GM15510 (cell line): ENCODE results near the gene FRMPD4.

Source experiments
- POLR2A ChIP-seq: IDR thresholded peaks from 3 replicates; pipeline ENCODE4 v1.6.1; 2011; ENCODE audit warnings: borderline replicate concordance; ENCODE audit not compliant: insufficient read length; ENCODE audit errors: extremely low read depth

The FRMPD4 gene

DNA sequence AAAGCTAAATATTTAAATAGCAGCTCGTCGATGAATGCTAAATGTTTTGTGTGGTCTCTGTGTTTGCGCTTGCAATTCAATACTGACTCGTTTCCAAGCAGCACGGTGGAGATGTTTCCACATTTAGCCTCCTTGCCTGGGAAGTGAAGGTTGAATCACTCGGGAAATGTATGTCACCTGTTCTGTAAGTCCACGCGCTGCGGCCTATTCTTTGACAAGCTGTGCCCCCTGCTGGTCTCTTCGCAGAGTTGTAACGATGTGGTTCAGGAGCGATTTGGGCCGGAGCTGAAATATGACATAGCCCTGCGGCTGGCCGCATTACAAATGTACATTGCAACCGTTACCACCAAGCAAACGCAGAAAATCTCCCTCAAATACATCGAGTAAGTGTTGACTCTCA, 563.4 kb downstream of the FRMPD4 start:
- no peak for TF ChIP-seq POLR2A

GRCh38 chrX:12702509-12703091, 564.3 kb downstream of the FRMPD4 start:
- no peak for TF ChIP-seq POLR2A

GRCh38 chrX:12704706-12705105, 566.4 kb downstream of the FRMPD4 start:
- TF ChIP-seq POLR2A, result no peak

DNA sequence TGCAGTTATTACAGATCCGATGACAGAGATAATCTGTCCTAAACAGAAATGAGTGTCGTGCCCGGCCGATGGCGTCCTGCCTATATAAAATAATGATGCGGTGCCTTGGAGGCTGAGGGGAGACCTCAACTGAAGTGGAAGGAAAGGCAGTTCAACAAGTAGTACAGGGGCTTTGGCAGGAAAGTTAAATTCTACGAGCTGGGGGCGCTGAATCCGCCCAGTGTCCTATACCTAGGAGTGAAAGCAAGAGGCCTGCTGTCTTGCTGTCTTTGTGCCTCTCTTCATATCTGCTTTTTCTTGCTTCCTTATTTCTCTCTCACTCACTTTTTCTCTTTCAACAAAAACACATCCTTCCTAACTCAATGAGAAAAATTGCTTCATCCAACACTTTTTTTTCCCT, 570.8 kb downstream of the FRMPD4 start:
- TF ChIP-seq POLR2A, result no peak

DNA sequence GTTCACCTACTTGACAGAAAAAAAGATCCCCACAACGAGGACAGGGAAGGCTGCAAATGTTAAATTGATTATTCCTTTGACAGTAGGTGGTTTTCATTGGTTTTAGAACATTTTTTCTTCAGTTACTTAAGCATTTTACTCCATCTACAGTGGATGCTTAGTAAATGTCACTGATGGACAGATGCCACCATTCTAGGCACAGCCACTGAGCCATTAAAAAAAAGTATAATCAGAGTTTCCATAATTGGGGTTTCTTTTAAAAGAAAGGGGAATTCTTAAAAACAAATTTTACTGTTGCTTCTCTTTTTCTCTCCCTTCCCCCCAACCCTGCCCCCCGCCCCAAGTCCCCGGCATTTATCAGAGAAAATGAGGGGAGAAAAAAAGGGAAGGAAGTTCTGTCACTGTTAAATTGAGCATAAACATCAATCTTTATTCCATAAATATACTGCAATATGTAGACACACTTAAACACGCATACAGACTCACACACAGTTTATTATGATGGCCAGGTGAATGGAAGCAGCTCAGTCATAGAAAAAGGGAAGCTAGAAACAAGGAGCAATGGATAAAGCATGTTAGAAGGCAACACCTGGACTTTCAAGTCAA, 573.3 kb downstream of the FRMPD4 start:
- no peak for TF ChIP-seq POLR2A

DNA sequence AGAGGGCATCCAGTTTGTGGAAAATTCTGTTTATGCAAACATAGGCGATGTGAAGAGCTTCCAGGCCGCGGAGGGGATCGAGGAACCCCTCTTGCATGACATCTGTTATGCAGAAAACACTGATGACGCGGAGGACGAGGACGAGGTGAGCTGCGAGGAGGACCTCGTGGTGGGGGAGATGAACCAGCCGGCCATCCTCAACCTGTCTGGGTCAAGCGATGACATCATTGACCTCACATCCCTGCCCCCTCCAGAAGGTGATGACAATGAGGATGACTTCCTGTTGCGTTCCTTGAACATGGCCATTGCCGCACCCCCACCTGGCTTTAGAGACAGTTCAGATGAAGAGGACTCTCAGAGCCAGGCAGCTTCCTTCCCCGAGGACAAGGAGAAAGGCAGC, 578.3 kb downstream of the FRMPD4 start:
- TF ChIP-seq POLR2A, result no peak

DNA sequence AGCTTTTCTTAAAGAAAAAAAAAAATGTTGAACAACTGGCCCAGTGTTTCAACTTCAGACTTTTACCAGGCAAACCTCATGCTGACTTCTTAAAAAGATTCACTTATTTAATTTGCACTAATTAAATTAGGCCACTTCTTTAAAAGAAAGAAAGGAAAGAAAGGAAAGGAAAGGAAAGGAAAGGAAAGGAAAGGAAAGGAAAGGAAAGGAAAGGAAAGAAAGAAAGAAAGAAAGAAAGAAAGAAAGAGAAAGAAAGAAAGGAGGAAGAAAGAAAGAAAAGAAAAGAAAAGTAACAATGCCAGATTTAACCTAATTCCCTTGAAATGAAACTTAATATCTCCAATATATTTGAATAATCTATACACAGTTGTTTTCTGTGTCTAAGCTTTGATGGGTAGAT, 581.6 kb downstream of the FRMPD4 start:
- TF ChIP-seq POLR2A, result no peak

DNA sequence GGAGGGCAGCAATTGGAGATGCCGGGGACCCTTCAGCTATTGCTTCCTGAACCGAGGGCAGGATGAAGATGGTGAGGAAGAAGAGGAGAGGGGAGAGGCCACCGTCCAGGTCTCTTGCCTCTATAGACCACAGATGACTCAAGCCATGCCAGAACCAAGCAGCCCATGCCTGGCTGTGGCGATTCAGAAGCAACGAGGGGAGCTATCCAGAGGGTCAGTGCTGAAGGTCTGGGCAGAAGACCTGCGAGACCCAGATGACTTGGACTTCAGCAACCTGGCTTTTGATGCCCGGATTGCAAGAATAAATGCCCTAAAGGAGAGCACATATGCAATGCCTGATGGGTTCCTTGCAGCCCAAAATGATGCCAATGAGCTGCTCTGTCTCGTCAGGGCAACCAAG, 582.8 kb downstream of the FRMPD4 start:
- TF ChIP-seq POLR2A, result no peak

DNA sequence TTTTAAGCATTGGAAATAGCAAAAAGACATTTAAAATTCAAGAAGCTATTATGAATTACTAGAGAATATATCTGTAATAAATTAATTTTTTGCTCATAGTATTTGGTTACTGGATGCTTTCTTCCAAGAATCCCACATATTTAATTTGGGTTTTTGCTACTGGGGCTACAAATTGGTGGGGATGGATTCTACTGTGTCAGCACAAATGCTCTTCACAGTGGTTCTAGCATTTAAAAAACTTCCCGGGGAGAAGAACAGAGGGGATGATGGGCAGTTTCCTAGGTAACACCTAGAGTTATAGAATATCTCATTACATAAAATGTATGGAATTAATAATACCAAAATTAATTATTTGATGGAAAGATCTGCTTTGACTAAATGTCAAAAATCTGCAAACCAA, 584.0 kb downstream of the FRMPD4 start:
- no peak for TF ChIP-seq POLR2A

DNA sequence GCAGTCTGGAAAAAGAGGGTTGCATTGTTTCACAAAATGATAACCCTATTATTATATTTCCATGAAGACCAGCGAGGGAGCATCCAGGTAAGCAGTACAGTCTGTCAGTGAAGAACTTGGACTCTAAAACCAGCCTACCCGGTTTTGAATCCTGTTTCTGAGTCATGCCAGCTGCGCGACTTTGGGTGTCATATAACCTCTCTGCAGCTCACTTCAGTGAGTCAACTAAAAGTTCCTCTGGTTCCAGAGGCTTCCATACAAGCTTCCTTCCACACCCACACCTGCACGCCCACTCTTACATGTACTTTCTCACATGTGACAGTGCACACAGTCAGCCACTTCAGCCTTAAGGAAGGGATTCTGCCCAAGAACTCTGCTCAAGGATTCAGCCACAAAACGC, 603.1 kb downstream of the FRMPD4 start:
- TF ChIP-seq POLR2A, result no peak

- TF ChIP-seq POLR2A, result no peak
Measured at GRCh38 chrX:12747433-12747832, 609.2 kb downstream of the FRMPD4 start.

DNA sequence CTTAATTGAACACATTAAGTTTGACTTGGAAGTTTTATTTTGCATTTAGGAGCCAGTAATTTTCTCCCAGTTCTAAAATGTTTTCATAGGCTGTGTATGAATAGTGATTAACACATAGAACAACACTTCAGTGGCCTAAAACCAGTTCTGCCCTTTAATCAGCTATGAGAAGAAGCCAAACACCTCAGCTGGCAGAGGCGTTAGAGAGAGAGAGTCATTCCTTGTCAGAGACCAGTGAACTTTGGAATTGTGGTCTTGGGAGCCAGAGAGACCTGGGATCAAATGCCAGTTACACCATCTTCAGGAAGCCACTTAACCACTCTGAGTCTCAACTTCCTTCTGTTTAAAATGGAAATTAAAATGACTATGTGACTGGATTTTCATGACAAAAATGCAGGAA, 613.6 kb downstream of the FRMPD4 start:
- TF ChIP-seq POLR2A, result no peak

- no peak for TF ChIP-seq POLR2A
Measured at GRCh38 chrX:12753366-12753765, 615.1 kb downstream of the FRMPD4 start.

DNA sequence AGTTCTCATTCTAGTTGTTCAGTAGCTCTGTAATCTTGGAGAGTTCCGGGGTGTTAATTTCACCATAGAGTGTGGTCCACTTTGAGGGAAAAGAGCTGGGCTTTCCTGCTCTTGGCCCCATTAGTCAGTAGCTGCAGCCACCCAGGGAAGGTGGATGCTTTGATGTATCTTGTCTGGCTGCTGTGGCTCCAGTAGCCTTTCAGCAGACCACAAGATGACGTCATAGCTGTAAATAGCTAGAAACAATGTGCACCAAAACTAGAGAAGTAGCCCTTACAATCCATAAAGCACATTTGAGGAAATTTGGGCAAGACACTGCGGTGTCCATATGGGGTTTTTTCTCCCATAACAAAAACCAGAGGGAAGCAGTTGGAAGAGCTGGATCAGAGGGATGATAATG, 620.0 kb downstream of the FRMPD4 start:
- no peak for TF ChIP-seq POLR2A

DNA sequence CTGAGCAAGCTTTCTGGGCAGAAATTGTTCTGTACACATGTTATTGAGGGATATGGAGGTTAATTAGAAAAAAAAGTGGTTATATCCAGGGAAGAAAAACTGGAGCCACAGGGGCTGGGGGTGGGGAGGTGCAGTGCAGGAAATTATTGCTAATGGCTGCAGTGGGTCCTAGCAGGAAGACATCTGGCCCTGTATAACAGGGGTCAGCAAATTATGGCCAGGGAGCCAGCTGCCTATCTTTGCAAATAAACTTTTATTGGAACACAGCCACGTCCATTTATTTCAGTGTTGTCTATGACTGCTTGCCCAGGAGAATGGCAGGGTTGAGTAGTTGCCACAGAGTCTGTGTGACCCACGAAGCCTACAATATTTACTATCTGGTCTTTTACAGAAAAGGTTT, 629.6 kb downstream of the FRMPD4 start:
- TF ChIP-seq POLR2A, result no peak

- TF ChIP-seq POLR2A, result no peak
Measured at GRCh38 chrX:12768491-12768890, 630.2 kb downstream of the FRMPD4 start.

GRCh38 chrX:12770440-12770839, 632.2 kb downstream of the FRMPD4 start:
- TF ChIP-seq POLR2A, result no peak

- no peak for TF ChIP-seq POLR2A
Measured at GRCh38 chrX:12771445-12772069, 633.3 kb downstream of the FRMPD4 start.
